ENCODE results near the gene EI24.
A peak's percentile ranks its signal among the peaks of the same experiment; 100 is the strongest.

EI24 gene

DNA sequence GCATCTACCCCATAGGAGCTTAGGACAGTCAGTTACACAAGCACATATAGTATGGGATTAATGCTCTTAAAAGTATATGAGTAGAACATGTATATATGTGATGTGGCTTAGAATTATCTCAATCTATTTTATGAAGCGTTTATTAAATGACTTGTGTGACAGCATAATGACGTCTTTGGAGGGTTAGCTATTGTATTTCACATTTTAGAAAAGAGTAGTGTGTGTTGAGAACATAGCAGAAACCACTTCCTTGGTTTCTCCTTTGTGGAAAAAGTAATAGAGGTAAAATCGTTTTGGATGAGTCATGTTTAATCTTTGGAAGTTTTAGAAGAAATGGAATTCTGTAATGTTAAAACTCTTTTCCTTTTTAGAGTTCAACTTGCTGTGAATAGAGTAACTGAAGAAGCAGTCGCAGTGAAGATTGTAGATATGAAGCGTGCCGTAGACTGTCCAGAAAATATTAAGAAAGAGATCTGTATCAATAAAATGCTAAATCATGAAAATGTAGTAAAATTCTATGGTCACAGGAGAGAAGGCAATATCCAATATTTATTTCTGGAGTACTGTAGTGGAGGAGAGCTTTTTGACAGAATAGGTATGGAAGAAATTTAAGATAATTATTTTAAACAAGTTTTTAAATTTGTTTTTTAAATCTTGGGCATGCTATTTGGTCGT, 58.1 kb downstream of the EI24 start:
- DNase-seq (ENCODE audit: low read depth), result peak; percentile 26
